GM12878 (cell line): ENCODE results near the gene DEUP1. TPM values are rescaled to one million over a fixed set of nuclear protein-coding genes. Genes with fewer than 3 reads are reported as not detected.

Experiments
- ATAC-seq: fragments of 200-7000 bp; cut with Tn5 transposase; 3 replicates; pipeline ENCODE4 v1.9.1; 2020; ENCODE audit warnings: mild to moderate bottlenecking, moderate library complexity
- BruUV-seq: library from RNA; stranded (reverse); fragments of 400-500 nt; replicated peaks from 2 replicates; lab custom pipeline; 2021; lab: Mats Ljungman, UMichigan
- CTCF ChIA-PET: fragments of 300-600 bp; sonication (Branson Sonifier 250); formaldehyde crosslinking; extraction: SDS; loops from one replicate; lab custom pipeline; 2021; ENCODE audit warnings: inconsistent platforms; lab: Yijun Ruan, JAX
- POLR2A ChIA-PET: fragments of 350-600 bp; formaldehyde crosslinking; extraction: SDS; loops from one replicate; lab custom pipeline; 2021; ENCODE audit warnings: inconsistent platforms; lab: Charles Lee
- RAD21 ChIA-PET: fragments of 300-600 bp; sonication (Branson Sonifier 250); formaldehyde crosslinking; loops from one replicate; lab custom pipeline; 2023; ENCODE audit warnings: antibody characterized with exemption; ENCODE audit not compliant: unreplicated experiment; lab: Charles Lee
- SMC1A ChIA-PET: fragments of 300-600 bp; sonication (Branson Sonifier 250); formaldehyde crosslinking; loops from one replicate; lab custom pipeline; 2023; ENCODE audit not compliant: unreplicated experiment, uncharacterized antibody; lab: Charles Lee
- DNase-seq: peaks from one replicate; pipeline ENCODE4 v3.0.0-alpha.2; 2011; ENCODE audit warnings: low read depth, low spot score
- FAIRE-seq: peaks from 3 replicates; lab custom pipeline; 2011; peaks lifted over from hg19 to GRCh38; lab: Jason Lieb, UNC
- H2AFZ ChIP-seq: 2 replicates; pipeline ENCODE4 v1.6.0; 2011; ENCODE audit warnings: low read depth, low read length, control low read depth; ENCODE audit not compliant: control insufficient read depth
- H3K27ac ChIP-seq: 2 replicates; pipeline ENCODE4 v1.5.1; 2011; ENCODE audit warnings: control low read depth; ENCODE audit not compliant: control insufficient read depth, insufficient read depth
- H3K27me3 ChIP-seq, 2 experiments: replicated peaks in 1 of 2; 2 replicates each; pipeline versions ENCODE4 v1.6.0 to v1.6.1; 2011; ENCODE audit warnings: low read length in 1 of 2; ENCODE audit not compliant: control insufficient read depth in 2 of 2, insufficient read depth in 2 of 2
- H3K36me3 ChIP-seq, 2 experiments: 2 replicates each; pipeline ENCODE4 v1.5.1; 2011; ENCODE audit warnings: low read length in 1 of 2; ENCODE audit not compliant: control insufficient read depth in 2 of 2, insufficient read depth in 2 of 2
- H3K4me1 ChIP-seq: 2 replicates; pipeline ENCODE4 v1.6.1; 2011; ENCODE audit warnings: mild to moderate bottlenecking, low read length, moderate library complexity, mixed read lengths; ENCODE audit not compliant: control insufficient read depth, insufficient read depth
- H3K4me2 ChIP-seq: 2 replicates; pipeline ENCODE4 v1.6.0; 2011; ENCODE audit warnings: control low read depth; ENCODE audit not compliant: control insufficient read depth, insufficient read depth
- H3K4me3 ChIP-seq: fragments of 200-600 bp; sonication (generic); 2 replicates; pipeline ENCODE4 v1.5.1; 2016
- H3K79me2 ChIP-seq: 2 replicates; pipeline ENCODE4 v1.6.0; 2011; ENCODE audit warnings: low read length; ENCODE audit not compliant: control insufficient read depth, insufficient read depth
- H3K9ac ChIP-seq: 2 replicates; pipeline ENCODE4 v1.8.0; 2011; ENCODE audit warnings: low read length, control low read depth, mixed read lengths; ENCODE audit not compliant: control insufficient read depth, insufficient read depth
- H3K9me3 ChIP-seq: replicated peaks from 3 replicates; pipeline ENCODE4 v1.5.1; 2011; ENCODE audit warnings: mild to moderate bottlenecking, low read length; ENCODE audit not compliant: control insufficient read depth, insufficient read depth
- H4K20me1 ChIP-seq: 2 replicates; pipeline ENCODE4 v1.6.0; 2011; ENCODE audit not compliant: control insufficient read depth, insufficient read depth
- ETV6 ChIP-seq, 2 experiments: fragments of 450-650 bp in 1 of 2; IDR thresholded peaks in 1 of 2; conservative IDR thresholded peaks in 1 of 2; 2 replicates each; pipeline ENCODE4 v1.6.1; 2014; ENCODE audit warnings: antibody characterized with exemption in 1 of 2, borderline replicate concordance in 1 of 2, low read depth in 1 of 2, mild to moderate bottlenecking in 1 of 2, moderate library complexity in 1 of 2
- FOXK2 ChIP-seq: fragments of 450-650 bp; IDR thresholded peaks from 2 replicates; pipeline ENCODE4 v1.6.1; 2017; ENCODE audit warnings: mild to moderate bottlenecking, moderate library complexity
- HSF1 ChIP-seq: fragments of 150-350 bp; IDR thresholded peaks from 2 replicates; pipeline ENCODE4 v1.6.1; 2014; ENCODE audit warnings: mild to moderate bottlenecking, low read depth, low read length
- IRF4 ChIP-seq: IDR thresholded peaks from 2 replicates; pipeline ENCODE4 v1.6.1; 2011; ENCODE audit warnings: low read depth, low read length
- MTA2 ChIP-seq: fragments of 450-650 bp; IDR thresholded peaks from 2 replicates; pipeline ENCODE4 v1.6.1; 2016; ENCODE audit warnings: low read depth, mild to moderate bottlenecking, moderate library complexity
- MTA3 ChIP-seq: IDR thresholded peaks from 2 replicates; pipeline ENCODE4 v1.6.1; 2012; ENCODE audit warnings: low read length, inconsistent platforms, borderline replicate concordance
- MYB ChIP-seq: fragments of 150-350 bp; IDR thresholded peaks from 2 replicates; pipeline ENCODE4 v1.6.1; 2014; ENCODE audit warnings: mild to moderate bottlenecking, low read depth, low read length, borderline replicate concordance
- ZNF207 ChIP-seq: fragments of 450-650 bp; IDR thresholded peaks from 2 replicates; pipeline ENCODE4 v1.6.1; 2014; ENCODE audit warnings: antibody characterized with exemption, mild to moderate bottlenecking, borderline replicate concordance
- ZNF217 ChIP-seq: fragments of 450-650 bp; IDR thresholded peaks from 2 replicates; pipeline ENCODE4 v1.6.1; 2017; ENCODE audit warnings: antibody characterized with exemption, mild to moderate bottlenecking
- WGBS: methylation state at CpG from one replicate; pipeline ENCODE4 v1.1.6; 2016; ENCODE audit warnings: low lambda C conversion rate; ENCODE audit not compliant: insufficient replicate concordance, insufficient coverage; ENCODE audit errors: missing lambda C conversion rate; 5-methylcytosine and 5-hydroxymethylcytosine counted together
- in situ Hi-C: fragments of 300-500 bp; cut with MboI; formaldehyde crosslinking; loops from 9 replicates; pipeline ENCODE4 v1.14.3; 2018; ENCODE audit warnings: mixed read lengths
- intact Hi-C: fragments of 100-400 bp; cut with micrococcal nuclease; formaldehyde crosslinking; loops from one replicate; pipeline ENCODE4 v1.14.2; 2022; ENCODE audit not compliant: unreplicated experiment
- polyA plus RNA-seq, 11 experiments: library from polyadenylated mRNA; depleted of rRNA in 4 of 11; unstranded in 6 of 11; stranded (reverse) in 5 of 11; fragments of >200 nt; fragmentation: Nextera tagmentation in 4 of 11; fragmentation: Illumina TruSeq in 1 of 11; extraction: Ambion mirVana in 4 of 11; extraction: Trizol in 1 of 11; gene quantifications; 1 replicate in 1 of 11; 2 replicates in 10 of 11; pipeline versions ENCODE4 v1.2.1 to v1.2.3, GENCODE V29; 2011 to 2016; ENCODE audit warnings: inconsistent platforms in 2 of 11, missing spikeins in 2 of 11, low read depth in 1 of 11
- total RNA-seq, 4 experiments: library from RNA; depleted of rRNA in 3 of 4; stranded (reverse); fragments of >200 nt in 3 of 4; fragmentation: Illumina TruSeq in 1 of 4; extraction: Trizol in 1 of 4; gene quantifications; 2 replicates each; pipeline versions ENCODE4 v1.2.1 to v1.2.3, GENCODE V29; 2013 to 2021
- TF ChIP-seq, protein P1 (sequence below): IDR thresholded peaks from 2 replicates; pipeline ENCODE4 v1.6.1; 2012; ENCODE audit warnings: low read depth, low read length, improper control_type of control experiment

The DEUP1 gene
- total and polyA plus RNA-seq, 10 of the 15 experiments (the other 5 are each of a cell fraction or from before 2014, with no cell fraction given): 0.12 TPM; not detected in 9

DNA sequence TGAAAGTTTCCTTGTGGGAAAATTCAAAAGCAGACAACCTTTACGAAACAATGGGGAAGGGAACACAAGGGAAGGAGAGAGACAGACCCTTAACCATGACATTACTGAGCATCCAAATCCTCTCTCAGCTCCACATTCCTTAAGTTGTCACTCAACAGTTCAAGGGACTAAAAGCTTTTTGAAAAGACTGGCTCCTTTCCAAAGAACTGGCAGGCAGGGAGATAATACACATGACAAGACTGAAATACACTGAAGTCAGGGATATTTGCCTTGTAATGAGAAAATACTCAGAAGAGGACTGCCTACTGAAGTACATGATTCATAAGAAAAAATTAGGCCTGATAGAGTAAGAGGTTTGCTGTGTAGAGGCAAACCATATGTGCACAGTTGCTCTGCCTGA lies 143.6 kb downstream of the DEUP1 start:
- Histone ChIP-seq H3K27ac (no peak overlapping the region), H2AFZ (no peak overlapping the region), H3K4me2 (no peak overlapping the region), H3K79me2 (no peaks in the 10 kb centered on the region), H3K4me3 (no peak overlapping the region), H3K9me3 (no peaks in the 10 kb centered on the region), H3K9ac (no peak overlapping the region), H3K27me3 (no peaks in the 10 kb centered on the region), H4K20me1 (no peaks in the 10 kb centered on the region), H3K4me1 (no peaks in the 10 kb centered on the region), H3K36me3 (no peaks in the 10 kb centered on the region; a peak in 2 of 4 replicates)
- FAIRE-seq: no peak
- no TSS peak for BruUV-seq
- TF ChIP-seq HSF1 (no peak), MTA2 (no peak), ZNF217 (no peak), FOXK2 (no peak), ZNF207 (no peak), MTA3 (no peak)
- ChIA-PET POLR2A (no interaction called here), SMC1A (interaction anchor here (0.6 to 1.3 kb wide), 2 partner anchors 8 to 115 kb away, joined by 3 to 4 read pairs; no protein-coding TSS in a partner anchor), RAD21 (interaction anchor here (1.9 kb wide), 1 partner anchor 67 kb away, joined by 4 read pairs; no protein-coding TSS in a partner anchor), CTCF (no interaction called here)
- intact Hi-C loops: no loop called here
- DNase-seq: no peak
- ATAC-seq: no peak
- 85% methylated on average over 1 of the region's 1 CpG for WGBS
- in situ Hi-C loops: no loop called here

GRCh38 chr11:93476796-93477195 lies 146.3 kb downstream of the DEUP1 start:
- BruUV-seq: no TSS peak
- DNase-seq: no peak
- Histone ChIP-seq H3K36me3 (peaks cover 0 to 6% of the 10 kb centered on the region in 2 experiments; a peak in 2 of 4 replicates), H3K4me2 (no peak overlapping the region), H2AFZ (no peak overlapping the region), H3K4me3 (no peak overlapping the region), H4K20me1 (no peaks in the 10 kb centered on the region), H3K79me2 (no peaks in the 10 kb centered on the region), H3K4me1 (no peaks in the 10 kb centered on the region), H3K27me3 (no peaks in the 10 kb centered on the region), H3K9me3 (no peaks in the 10 kb centered on the region), H3K9ac (no peak overlapping the region), H3K27ac (no peak overlapping the region)
- CTCF ChIA-PET: no interaction called here
- WGBS: 77% methylated on average over 3 of the region's 3 CpGs
- POLR2A ChIA-PET: no interaction called here
- RAD21 ChIA-PET: no interaction called here
- no peak for TF ChIP-seq IRF4
- TF ChIP-seq ETV6 (conservative IDR thresholded peaks at IDR 0.05 in 1 of 2, IDR thresholded peaks at IDR 0.05 in 1 of 2; ENCODE audit: borderline replicate concordance in 1 of 2, low read depth in 1 of 2): no peak
- TF ChIP-seq, protein P1, sequence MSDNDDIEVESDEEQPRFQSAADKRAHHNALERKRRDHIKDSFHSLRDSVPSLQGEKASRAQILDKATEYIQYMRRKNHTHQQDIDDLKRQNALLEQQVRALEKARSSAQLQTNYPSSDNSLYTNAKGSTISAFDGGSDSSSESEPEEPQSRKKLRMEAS: no peak
- TF ChIP-seq MTA3: no peak
- no peak for TF ChIP-seq MYB
- FAIRE-seq: no peak
- ATAC-seq: no peak
- intact Hi-C loops: no loop called here
- in situ Hi-C loops: no loop called here
- SMC1A ChIA-PET: no interaction called here
